Fibroblast of lung (primary cell): ENCODE measurements around the gene VWF. TPM values are rescaled to one million over a fixed set of nuclear protein-coding genes. Genes with fewer than 3 reads are reported as not detected.
A peak's percentile ranks its signal among the peaks of the same experiment; 100 is the strongest.

Experiments used
- DNase-seq, 2 donors: peaks; one replicate each; pipeline versions ENCODE4 v3.0.0 to v3.0.0-alpha.2; 2010; ENCODE audit warnings: low read depth in 2 of 2
- H2AFZ ChIP-seq: 2 replicates; pipeline ENCODE4 v1.5.1; 2012; ENCODE audit warnings: low read length, control low read depth, inconsistent platforms
- H3K27ac ChIP-seq: 2 replicates; pipeline ENCODE4 v1.5.1; 2011; ENCODE audit warnings: low read length, control low read depth; ENCODE audit not compliant: insufficient read depth
- H3K27me3 ChIP-seq: 2 replicates; pipeline ENCODE4 v1.5.1; 2011; ENCODE audit warnings: mild to moderate bottlenecking, low read length; ENCODE audit not compliant: control insufficient read depth, insufficient read depth
- H3K36me3 ChIP-seq: 2 replicates; pipeline ENCODE4 v1.5.1; 2011; ENCODE audit warnings: low read length; ENCODE audit not compliant: control insufficient read depth, insufficient read depth
- H3K4me1 ChIP-seq: 2 replicates; pipeline ENCODE4 v1.5.1; 2011; ENCODE audit warnings: low read length; ENCODE audit not compliant: control insufficient read depth, insufficient read depth; ENCODE audit errors: extremely low read depth
- H3K4me2 ChIP-seq: 2 replicates; pipeline ENCODE4 v1.5.1; 2011; ENCODE audit warnings: low read length, control low read depth; ENCODE audit not compliant: insufficient read depth; ENCODE audit errors: extremely low read depth
- H3K4me3 ChIP-seq, 4 experiments: fragments of 200-600 bp in 1 of 4; sonication (generic) in 1 of 4; replicated peaks in 1 of 4; 2 replicates each; pipeline ENCODE4 v1.5.1; 2011 to 2016; ENCODE audit warnings: low read length in 4 of 4, low read depth in 3 of 4, mild to moderate bottlenecking in 3 of 4, control low read depth in 2 of 4, inconsistent platforms in 1 of 4, mixed read lengths in 1 of 4; ENCODE audit not compliant: insufficient read depth in 1 of 4; ENCODE audit errors: control extremely low read depth in 1 of 4
- H3K79me2 ChIP-seq: 2 replicates; pipeline ENCODE4 v1.5.1; 2012; ENCODE audit warnings: mild to moderate bottlenecking, low read length, inconsistent platforms; ENCODE audit not compliant: control insufficient read depth, insufficient read depth
- H3K9ac ChIP-seq: 2 replicates; pipeline ENCODE4 v1.5.1; 2011; ENCODE audit warnings: mild to moderate bottlenecking, low read length, control low read depth; ENCODE audit not compliant: insufficient read depth
- H3K9me3 ChIP-seq: 2 replicates; pipeline ENCODE4 v1.5.1; 2012; ENCODE audit warnings: low read depth, low read length; ENCODE audit not compliant: control insufficient read depth, insufficient read depth
- H4K20me1 ChIP-seq: 2 replicates; pipeline ENCODE4 v1.5.1; 2011; ENCODE audit warnings: low read length; ENCODE audit not compliant: control insufficient read depth, insufficient read depth; ENCODE audit errors: extremely low read depth
- EZH2 ChIP-seq: IDR thresholded peaks from 2 replicates; pipeline ENCODE4 v1.5.1; 2012; ENCODE audit warnings: low read length, control low read depth, mild to moderate bottlenecking; ENCODE audit errors: missing control alignments
- polyA plus RNA-seq, 2 donors: library from polyadenylated mRNA; depleted of rRNA in 1 of 2; stranded (reverse) in 1 of 2; unstranded in 1 of 2; fragments of >200 nt; gene quantifications; 2 replicates each; pipeline ENCODE4 v1.2.1, GENCODE V29; 2011 to 2012; ENCODE audit warnings: missing spikeins in 1 of 2
- total RNA-seq: library from RNA; depleted of rRNA; stranded (reverse); fragments of >200 nt; gene quantifications from 2 replicates; pipeline ENCODE4 v1.2.1, GENCODE V29; 2014
- TF ChIP-seq, protein P1 (sequence below), 2 donors: IDR thresholded peaks in 1 of 2; conservative IDR thresholded peaks in 1 of 2; 1 replicate in 1 of 2; 2 replicates in 1 of 2; pipeline ENCODE4 v1.5.1; 2011 to 2012; ENCODE audit warnings: low read length in 2 of 2, control low read depth in 1 of 2, inconsistent platforms in 1 of 2, low read depth in 1 of 2, mild to moderate bottlenecking in 1 of 2

Gene VWF
- total and polyA plus RNA-seq, 2 donors (not counting 1 experiment from before 2014, with no cell fraction given), result 0.15 to 1.7 TPM

DNA sequence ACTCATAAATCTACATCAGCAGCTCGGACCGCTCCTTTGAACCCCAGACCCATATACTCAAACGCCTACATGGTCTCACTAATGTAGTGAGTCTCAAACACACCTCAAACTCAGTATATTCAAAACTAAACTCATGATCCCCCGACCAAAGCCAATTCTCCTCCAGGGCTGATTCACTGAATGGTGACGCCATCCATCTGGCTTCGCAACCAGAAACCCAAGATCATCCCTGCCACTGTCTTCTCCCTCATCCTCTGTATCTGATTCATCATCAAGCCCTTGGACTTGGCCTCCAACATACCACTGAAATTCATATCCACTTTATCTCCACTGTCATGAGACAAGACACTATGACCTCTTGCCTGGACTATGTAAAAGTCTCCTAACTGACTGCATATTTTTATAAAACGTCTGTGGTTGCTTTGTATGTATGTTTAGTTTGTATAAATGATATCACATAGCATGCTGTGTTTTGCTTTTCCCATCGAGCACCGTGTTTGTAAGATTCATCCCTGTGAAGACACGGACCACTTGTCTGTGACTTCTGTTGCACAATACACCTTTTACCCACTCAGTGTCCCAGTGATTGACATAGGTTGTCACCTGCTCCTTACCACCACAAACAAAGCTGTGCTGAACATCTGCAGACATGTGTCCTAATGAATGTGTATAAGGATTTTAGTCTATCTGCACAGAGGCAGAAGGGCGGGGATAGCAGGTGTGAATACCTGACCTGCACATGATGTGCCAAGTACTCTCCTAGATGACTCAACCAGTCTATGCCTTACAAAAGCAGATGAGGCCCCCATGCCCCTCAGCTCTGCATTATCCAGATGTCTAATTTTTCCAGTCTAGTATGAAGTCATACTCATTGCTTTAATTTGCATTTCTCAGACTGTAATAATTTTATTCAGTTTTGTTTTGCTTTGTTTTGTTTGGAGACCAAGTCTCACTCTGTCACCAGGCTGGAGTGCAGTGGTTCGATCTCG is 76.9 kb downstream of the VWF start:
- no peaks in the 10 kb centered on the region for H3K9me3 ChIP-seq
- DNase-seq, result peak; percentile 47 to 80
- no peaks in the 10 kb centered on the region for H3K36me3 ChIP-seq
- no peaks in the 10 kb centered on the region for H3K79me2 ChIP-seq
- no peak overlapping the region for H3K9ac ChIP-seq
- TF ChIP-seq, protein P1, sequence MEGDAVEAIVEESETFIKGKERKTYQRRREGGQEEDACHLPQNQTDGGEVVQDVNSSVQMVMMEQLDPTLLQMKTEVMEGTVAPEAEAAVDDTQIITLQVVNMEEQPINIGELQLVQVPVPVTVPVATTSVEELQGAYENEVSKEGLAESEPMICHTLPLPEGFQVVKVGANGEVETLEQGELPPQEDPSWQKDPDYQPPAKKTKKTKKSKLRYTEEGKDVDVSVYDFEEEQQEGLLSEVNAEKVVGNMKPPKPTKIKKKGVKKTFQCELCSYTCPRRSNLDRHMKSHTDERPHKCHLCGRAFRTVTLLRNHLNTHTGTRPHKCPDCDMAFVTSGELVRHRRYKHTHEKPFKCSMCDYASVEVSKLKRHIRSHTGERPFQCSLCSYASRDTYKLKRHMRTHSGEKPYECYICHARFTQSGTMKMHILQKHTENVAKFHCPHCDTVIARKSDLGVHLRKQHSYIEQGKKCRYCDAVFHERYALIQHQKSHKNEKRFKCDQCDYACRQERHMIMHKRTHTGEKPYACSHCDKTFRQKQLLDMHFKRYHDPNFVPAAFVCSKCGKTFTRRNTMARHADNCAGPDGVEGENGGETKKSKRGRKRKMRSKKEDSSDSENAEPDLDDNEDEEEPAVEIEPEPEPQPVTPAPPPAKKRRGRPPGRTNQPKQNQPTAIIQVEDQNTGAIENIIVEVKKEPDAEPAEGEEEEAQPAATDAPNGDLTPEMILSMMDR (conservative IDR thresholded peaks at IDR 0.05 in 1 of 2, IDR thresholded peaks at IDR 0.05 in 1 of 2; ENCODE audit: low read depth in 1 of 2, low read length in 2 of 2), result no peak
- no peak for TF ChIP-seq EZH2
- no peak overlapping the region for H2AFZ ChIP-seq
- H3K27ac ChIP-seq, result peak overlapping the region; percentile 48
- peaks cover 9% of the 10 kb centered on the region for H3K4me1 ChIP-seq
- H4K20me1 ChIP-seq, result no peaks in the 10 kb centered on the region
- H3K27me3 ChIP-seq, result no peaks in the 10 kb centered on the region
- no peak overlapping the region for H3K4me3 ChIP-seq
- H3K4me2 ChIP-seq, result no peak overlapping the region

DNA sequence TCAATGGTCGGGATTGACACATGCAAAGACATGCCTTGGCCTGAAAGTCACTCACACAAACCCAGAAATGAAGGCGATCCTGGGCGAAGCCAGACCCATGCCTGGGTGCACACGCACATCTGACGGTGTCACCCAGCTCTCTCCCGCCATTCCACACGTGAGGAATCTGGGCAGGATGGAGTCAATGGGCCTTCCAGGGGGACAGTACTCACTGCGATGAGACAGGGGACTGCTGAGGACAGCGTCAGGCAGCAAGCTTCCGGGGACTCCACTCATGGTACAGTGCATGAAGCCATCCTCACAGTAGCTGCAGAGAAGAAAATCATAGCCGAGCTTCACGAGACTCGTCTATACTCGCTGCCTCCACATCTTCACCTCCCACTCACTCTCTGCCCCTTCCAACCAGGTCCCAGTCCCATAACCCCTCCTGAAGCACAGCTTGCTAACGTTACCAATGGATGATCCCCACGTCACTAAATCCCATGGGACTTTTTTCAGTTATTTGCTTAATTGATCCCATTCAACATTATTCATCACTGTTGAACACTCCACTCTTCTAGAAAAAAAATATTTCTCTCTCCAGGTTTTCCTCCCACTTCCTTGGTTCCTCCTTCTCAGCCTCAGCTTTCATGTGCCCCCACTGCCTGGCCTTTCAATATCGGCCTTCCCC is 77.8 kb downstream of the VWF start:
- H3K27me3 ChIP-seq, result no peaks in the 10 kb centered on the region
- H3K79me2 ChIP-seq, result no peaks in the 10 kb centered on the region
- no peak overlapping the region for H3K4me2 ChIP-seq
- no peak overlapping the region for H2AFZ ChIP-seq
- no peak overlapping the region for H3K9ac ChIP-seq
- no peak overlapping the region for H3K4me3 ChIP-seq
- peak overlapping the region; percentile 48 for H3K27ac ChIP-seq
- peaks cover 9% of the 10 kb centered on the region for H3K4me1 ChIP-seq
- TF ChIP-seq, protein P1 (conservative IDR thresholded peaks at IDR 0.05 in 1 of 2, IDR thresholded peaks at IDR 0.05 in 1 of 2; ENCODE audit: low read depth in 1 of 2, low read length in 2 of 2), result no peak
- no peak for TF ChIP-seq EZH2
- H3K9me3 ChIP-seq, result no peaks in the 10 kb centered on the region
- no peaks in the 10 kb centered on the region for H3K36me3 ChIP-seq
- no peaks in the 10 kb centered on the region for H4K20me1 ChIP-seq
- DNase-seq, result no peak

DNA sequence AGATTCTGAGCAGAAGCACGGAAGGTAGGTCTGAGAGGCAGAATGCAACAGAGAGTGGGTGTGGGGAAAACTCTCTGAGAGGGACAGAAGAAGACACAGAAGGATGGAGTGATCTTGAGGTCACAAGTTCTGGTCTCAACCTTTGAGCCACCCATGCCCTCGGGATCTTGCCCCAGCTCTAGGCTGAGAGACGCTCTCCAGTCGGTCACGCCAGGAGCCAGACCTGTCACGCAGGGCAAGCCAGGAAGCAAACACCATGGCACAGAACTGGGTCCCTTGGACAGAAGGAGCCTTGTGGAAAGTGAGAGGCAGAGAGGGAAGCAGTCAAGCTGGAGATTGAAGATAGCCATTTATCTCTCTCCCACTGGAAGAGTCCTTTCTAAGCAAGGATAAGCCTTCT is 79.0 kb downstream of the VWF start:
- H3K4me1 ChIP-seq, result peaks cover 9% of the 10 kb centered on the region
- no peak overlapping the region for H3K4me2 ChIP-seq
- no peaks in the 10 kb centered on the region for H3K9me3 ChIP-seq
- TF ChIP-seq, protein P1 (conservative IDR thresholded peaks at IDR 0.05 in 1 of 2, IDR thresholded peaks at IDR 0.05 in 1 of 2; ENCODE audit: low read depth in 1 of 2, low read length in 2 of 2), result no peak
- no peak overlapping the region for H3K27ac ChIP-seq
- H3K79me2 ChIP-seq, result no peaks in the 10 kb centered on the region
- H4K20me1 ChIP-seq, result no peaks in the 10 kb centered on the region
- no peak overlapping the region for H2AFZ ChIP-seq
- no peaks in the 10 kb centered on the region for H3K27me3 ChIP-seq
- no peaks in the 10 kb centered on the region for H3K36me3 ChIP-seq
- no peak overlapping the region for H3K4me3 ChIP-seq
- H3K9ac ChIP-seq, result no peak overlapping the region
- no peak for DNase-seq
